ENCODE data around the gene CARD11.

DNA sequence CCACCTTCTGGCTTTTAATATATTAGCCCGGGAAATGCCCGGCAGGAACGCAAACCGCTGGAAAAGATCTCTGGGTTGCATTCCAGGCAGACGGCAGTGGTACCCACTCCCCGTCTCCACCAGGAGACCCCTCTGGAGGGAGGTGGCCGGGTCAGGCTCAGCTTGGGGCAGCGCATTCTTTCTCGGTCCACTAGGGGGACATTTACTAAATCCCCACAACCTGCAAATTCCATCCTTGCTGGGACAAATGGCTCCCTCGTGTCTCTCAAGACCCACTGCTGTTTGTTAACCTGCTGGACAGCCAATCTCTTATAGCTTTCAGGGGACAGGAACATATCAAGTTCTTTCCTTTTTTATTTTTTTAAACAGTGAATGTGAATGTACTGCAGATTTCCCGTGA, 45.8 kb upstream of the CARD11 start:
- TF ChIP-seq, protein P1, sequence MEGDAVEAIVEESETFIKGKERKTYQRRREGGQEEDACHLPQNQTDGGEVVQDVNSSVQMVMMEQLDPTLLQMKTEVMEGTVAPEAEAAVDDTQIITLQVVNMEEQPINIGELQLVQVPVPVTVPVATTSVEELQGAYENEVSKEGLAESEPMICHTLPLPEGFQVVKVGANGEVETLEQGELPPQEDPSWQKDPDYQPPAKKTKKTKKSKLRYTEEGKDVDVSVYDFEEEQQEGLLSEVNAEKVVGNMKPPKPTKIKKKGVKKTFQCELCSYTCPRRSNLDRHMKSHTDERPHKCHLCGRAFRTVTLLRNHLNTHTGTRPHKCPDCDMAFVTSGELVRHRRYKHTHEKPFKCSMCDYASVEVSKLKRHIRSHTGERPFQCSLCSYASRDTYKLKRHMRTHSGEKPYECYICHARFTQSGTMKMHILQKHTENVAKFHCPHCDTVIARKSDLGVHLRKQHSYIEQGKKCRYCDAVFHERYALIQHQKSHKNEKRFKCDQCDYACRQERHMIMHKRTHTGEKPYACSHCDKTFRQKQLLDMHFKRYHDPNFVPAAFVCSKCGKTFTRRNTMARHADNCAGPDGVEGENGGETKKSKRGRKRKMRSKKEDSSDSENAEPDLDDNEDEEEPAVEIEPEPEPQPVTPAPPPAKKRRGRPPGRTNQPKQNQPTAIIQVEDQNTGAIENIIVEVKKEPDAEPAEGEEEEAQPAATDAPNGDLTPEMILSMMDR (IDR thresholded peaks at IDR 0.05), result peak in 4 of 6 experiments; percentile 10 to 39 (median 26)
- no peak for TF ChIP-seq POLR2A (IDR thresholded peaks at IDR 0.05)
